Thyroid gland (tissue), 4 donors: Measurements from ENCODE around the gene UBP1.

Source experiments
- CTCF ChIP-seq, 6 experiments: fragments of 200-600 bp in 3 of 6; fragments of 450-650 bp in 3 of 6; sonication (generic) in 3 of 6; IDR thresholded peaks; one replicate each; pipeline ENCODE4 v1.5.1; 2016 to 2019; ENCODE audit warnings: antibody characterized with exemption in 6 of 6, mild to moderate bottlenecking in 2 of 6, inconsistent platforms in 1 of 6, moderate library complexity in 1 of 6
- POLR2A ChIP-seq, 2 donors: fragments of 450-650 bp; IDR thresholded peaks; one replicate each; pipeline ENCODE4 v1.6.1; 2017; ENCODE audit warnings: antibody characterized with exemption in 2 of 2, mild to moderate bottlenecking in 2 of 2, moderate library complexity in 1 of 2

DNA sequence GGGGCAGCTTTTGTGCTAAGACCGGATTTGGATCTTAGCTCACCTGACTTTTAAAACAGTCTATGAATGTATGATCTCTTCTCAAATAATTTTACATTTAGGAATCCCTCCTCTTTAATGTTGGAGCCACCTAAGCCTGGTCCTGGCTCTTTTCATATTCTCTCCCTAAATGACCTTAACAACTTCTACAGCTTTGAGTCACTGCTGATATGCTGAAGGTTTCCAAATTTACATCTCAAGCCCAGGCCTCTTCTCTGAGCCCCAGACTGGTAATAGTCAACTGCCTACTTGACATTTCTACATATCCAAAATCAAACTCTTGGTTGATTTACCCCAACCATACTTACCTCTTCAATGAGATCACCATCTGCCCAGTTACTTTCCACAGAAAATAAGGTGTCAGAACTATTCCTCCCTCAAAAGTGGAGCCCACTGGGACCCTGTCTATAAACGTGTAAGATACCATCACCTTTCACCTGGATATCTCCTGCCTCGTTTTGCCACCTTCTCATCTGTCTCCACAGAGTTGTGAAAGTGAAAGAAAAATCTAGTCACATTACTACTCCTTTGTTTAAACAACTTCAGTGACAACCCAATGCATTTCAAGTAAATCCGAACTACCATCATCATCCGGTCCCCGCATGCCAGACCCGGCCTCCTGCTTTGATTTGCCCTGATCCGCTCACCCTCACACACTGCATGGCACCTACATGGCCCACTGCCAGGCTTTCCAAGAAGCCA is 48.8 kb downstream of the UBP1 start:
- TF ChIP-seq CTCF (IDR thresholded peaks at IDR 0.05): no peak
- no peak for TF ChIP-seq POLR2A (IDR thresholded peaks at IDR 0.05)
